GM12865 (cell line): Measurements from ENCODE around the gene PDE8B.

Experiments
- DNase-seq: peaks from one replicate; pipeline ENCODE4 v3.0.0; 2010; ENCODE audit warnings: low read depth
- H3K4me3 ChIP-seq: 2 replicates; pipeline ENCODE4 v1.5.1; 2011; ENCODE audit warnings: mild to moderate bottlenecking, low read depth, low read length, control low read depth
- CTCF ChIP-seq: IDR thresholded peaks from 2 replicates; pipeline ENCODE4 v1.5.1; 2011; ENCODE audit warnings: low read length, control low read depth, low read depth, inconsistent platforms; ENCODE audit not compliant: insufficient read depth; ENCODE audit errors: missing control alignments

Gene PDE8B

GRCh38 chr5:77444356-77444755, 233.9 kb downstream of the PDE8B start:
- no peak overlapping the region for H3K4me3 ChIP-seq
- DNase-seq: no peak
- no peak for TF ChIP-seq CTCF

- TF ChIP-seq CTCF: no peak
- no peak for DNase-seq
- no peak overlapping the region for H3K4me3 ChIP-seq
Observed at GRCh38 chr5:77448831-77449230, 238.4 kb downstream of the PDE8B start.

GRCh38 chr5:77449277-77449676, 238.8 kb downstream of the PDE8B start:
- no peak for TF ChIP-seq CTCF
- H3K4me3 ChIP-seq: no peak overlapping the region
- DNase-seq: no peak

- H3K4me3 ChIP-seq: no peak overlapping the region
- no peak for DNase-seq
- no peak for TF ChIP-seq CTCF
Observed at GRCh38 chr5:77449981-77450380, 239.5 kb downstream of the PDE8B start.

GRCh38 chr5:77452351-77452750, 241.9 kb downstream of the PDE8B start:
- TF ChIP-seq CTCF: no peak
- no peak for DNase-seq
- no peak overlapping the region for H3K4me3 ChIP-seq

- no peak overlapping the region for H3K4me3 ChIP-seq
- TF ChIP-seq CTCF: no peak
- no peak for DNase-seq
Observed at GRCh38 chr5:77454123-77454522, 243.6 kb downstream of the PDE8B start.

GRCh38 chr5:77461287-77461686, 250.8 kb downstream of the PDE8B start:
- H3K4me3 ChIP-seq: no peak overlapping the region
- DNase-seq: no peak
- TF ChIP-seq CTCF: no peak
